HEK293T (cell line): ENCODE results near the gene MYL7.

ENCODE experiments used
- CTCF ChIA-PET: fragments of 350-600 bp; formaldehyde crosslinking; extraction: SDS; loops from one replicate; lab custom pipeline; 2021; ENCODE audit warnings: antibody characterized with exemption, inconsistent platforms; lab: Yijun Ruan, JAX
- POLR2A ChIA-PET: fragments of 350-600 bp; formaldehyde crosslinking; extraction: SDS; loops from one replicate; lab custom pipeline; 2020; ENCODE audit warnings: antibody characterized with exemption, inconsistent platforms; lab: Yijun Ruan, JAX
- DNase-seq: peaks from one replicate; pipeline ENCODE4 v3.0.0; 2012; ENCODE audit warnings: mixed read lengths; ENCODE audit errors: extremely low spot score
- ARNT ChIP-seq: fragments of 450-650 bp; IDR thresholded peaks from 2 replicates; pipeline ENCODE4 v1.6.1; 2017; ENCODE audit warnings: mild to moderate bottlenecking
- BHLHE40 ChIP-seq: fragments of 450-650 bp; IDR thresholded peaks from 2 replicates; pipeline ENCODE4 v1.6.1; 2016; ENCODE audit warnings: mild to moderate bottlenecking, moderate library complexity, borderline replicate concordance
- CTBP1 ChIP-seq: fragments of 450-650 bp; IDR thresholded peaks from 2 replicates; pipeline ENCODE4 v1.6.1; 2016; ENCODE audit warnings: borderline replicate concordance
- ELF4 ChIP-seq: fragments of 450-650 bp; IDR thresholded peaks from 2 replicates; pipeline ENCODE4 v1.6.1; 2017; ENCODE audit warnings: antibody characterized with exemption
- FOXA1 ChIP-seq: fragments of 450-650 bp; IDR thresholded peaks from 2 replicates; pipeline ENCODE4 v1.6.1; 2016; ENCODE audit warnings: mild to moderate bottlenecking
- FOXK2 ChIP-seq: fragments of 450-650 bp; IDR thresholded peaks from 2 replicates; pipeline ENCODE4 v1.6.1; 2016; ENCODE audit warnings: mild to moderate bottlenecking
- FOXM1 ChIP-seq: fragments of 450-650 bp; IDR thresholded peaks from 2 replicates; pipeline ENCODE4 v1.6.1; 2017; ENCODE audit warnings: mild to moderate bottlenecking, borderline replicate concordance
- HDGF ChIP-seq: fragments of 450-650 bp; IDR thresholded peaks from 2 replicates; pipeline ENCODE4 v1.6.1; 2017; ENCODE audit warnings: antibody characterized with exemption, borderline replicate concordance
- L3MBTL2 ChIP-seq: fragments of 450-650 bp; conservative IDR thresholded peaks from 2 replicates; pipeline ENCODE4 v1.6.1; 2016; ENCODE audit warnings: mild to moderate bottlenecking
- LEF1 ChIP-seq: fragments of 450-650 bp; IDR thresholded peaks from 2 replicates; pipeline ENCODE4 v1.6.1; 2017; ENCODE audit warnings: mild to moderate bottlenecking, borderline replicate concordance
- NFRKB ChIP-seq: fragments of 450-650 bp; IDR thresholded peaks from 2 replicates; pipeline ENCODE4 v1.6.1; 2016; ENCODE audit warnings: mild to moderate bottlenecking, moderate library complexity
- SP1 ChIP-seq: fragments of 450-650 bp; IDR thresholded peaks from 2 replicates; pipeline ENCODE4 v1.6.1; 2017
- TARDBP ChIP-seq: fragments of 450-650 bp; IDR thresholded peaks from 2 replicates; pipeline ENCODE4 v1.6.1; 2016
- ZNF384 ChIP-seq: fragments of 450-650 bp; IDR thresholded peaks from 2 replicates; pipeline ENCODE4 v1.6.1; 2016
- TF ChIP-seq, protein P1 (sequence below): fragments of 450-650 bp; IDR thresholded peaks from 2 replicates; pipeline ENCODE4 v1.6.1; 2016

The MYL7 gene

GRCh38 chr7:44124822-44125202 lies 16.3 kb downstream of the MYL7 start:
- CTCF ChIA-PET, result no interaction called here
- POLR2A ChIA-PET, result interaction anchor here (1.2 to 3.5 kb wide), 3 partner anchors 8 to 53 kb away, joined by 3 to 11 read pairs (median 4); no protein-coding TSS in a partner anchor
- no peak for DNase-seq
- TF ChIP-seq, protein P1, sequence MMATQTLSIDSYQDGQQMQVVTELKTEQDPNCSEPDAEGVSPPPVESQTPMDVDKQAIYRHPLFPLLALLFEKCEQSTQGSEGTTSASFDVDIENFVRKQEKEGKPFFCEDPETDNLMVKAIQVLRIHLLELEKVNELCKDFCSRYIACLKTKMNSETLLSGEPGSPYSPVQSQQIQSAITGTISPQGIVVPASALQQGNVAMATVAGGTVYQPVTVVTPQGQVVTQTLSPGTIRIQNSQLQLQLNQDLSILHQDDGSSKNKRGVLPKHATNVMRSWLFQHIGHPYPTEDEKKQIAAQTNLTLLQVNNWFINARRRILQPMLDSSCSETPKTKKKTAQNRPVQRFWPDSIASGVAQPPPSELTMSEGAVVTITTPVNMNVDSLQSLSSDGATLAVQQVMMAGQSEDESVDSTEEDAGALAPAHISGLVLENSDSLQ, result no peak
- TF ChIP-seq NFRKB (no peak), BHLHE40 (no peak), ZNF384 (no peak), TARDBP (no peak), FOXA1 (no peak), L3MBTL2 (no peak), FOXK2 (no peak), ELF4 (no peak), FOXM1 (no peak), LEF1 (no peak), ARNT (no peak), HDGF (no peak), SP1 (no peak)

DNA sequence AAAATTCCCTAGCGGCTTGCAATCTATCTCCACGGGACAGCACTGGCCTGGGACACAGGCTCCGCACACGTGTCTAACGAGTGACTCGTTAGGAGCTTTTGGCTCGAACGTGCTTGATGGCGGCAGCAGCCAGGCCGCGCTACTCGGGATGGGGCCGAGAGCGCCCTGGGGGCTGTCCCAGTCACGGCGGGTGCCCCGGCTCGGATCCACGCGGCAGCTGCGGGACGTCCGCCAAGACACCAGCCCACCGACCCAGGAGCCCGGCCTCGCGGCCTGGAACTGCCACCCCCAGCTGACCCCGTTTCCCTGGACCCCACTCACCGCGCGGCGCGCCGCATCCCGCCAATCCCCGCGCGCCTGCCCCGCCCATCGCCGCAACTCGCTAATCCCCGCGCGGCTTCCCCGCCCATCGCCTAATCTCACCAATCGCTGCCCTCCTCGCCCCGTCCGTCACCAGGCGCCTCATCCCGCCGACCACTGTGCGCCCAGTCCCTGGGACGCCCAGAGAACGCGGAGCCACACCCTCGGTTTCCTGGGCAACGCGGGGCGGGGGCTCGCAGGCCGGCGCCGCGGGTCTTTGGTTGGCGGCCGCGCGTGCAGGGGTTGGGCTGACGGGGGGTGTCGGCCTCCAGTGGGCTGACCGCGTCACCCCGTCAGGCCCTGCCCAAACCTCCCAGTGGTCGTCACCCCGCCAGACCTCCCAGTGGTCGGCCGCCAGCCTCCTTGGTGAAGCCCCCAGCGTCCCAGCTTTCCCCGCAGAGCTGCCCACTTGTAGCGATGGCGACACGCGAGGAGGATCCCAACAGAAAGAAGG lies 17.7 kb downstream of the MYL7 start, which contains the start of gene POLD2:
Gene POLD2 (minus strand): TSS at position 359 of the 814 bp plus-strand sequence. CDS start 1,495 bp downstream, outside the sequence.
- DNase-seq, result peak; percentile 99
- CTCF ChIA-PET, result interaction anchor here (0.6 to 1.4 kb wide), 2 partner anchors 19 to 73 kb away, joined by 3 read pairs; no protein-coding TSS in a partner anchor
- no peak for TF ChIP-seq BHLHE40
- TF ChIP-seq NFRKB, result no peak
- peak; percentile 83 for TF ChIP-seq L3MBTL2
- TF ChIP-seq, protein P1, result peak; percentile 98
- TF ChIP-seq ELF4, result no peak
- TF ChIP-seq ZNF384, result no peak
- 0 out of 2 replicates have a peak, but pooled peaks have one; percentile 54 for TF ChIP-seq HDGF
- no peak for TF ChIP-seq SP1
- no peak for TF ChIP-seq FOXA1
- POLR2A ChIA-PET, result interaction anchor here (0.6 to 3.5 kb wide), 22 partner anchors 8 to 450 kb away, joined by 3 to 24 read pairs (median 4); partner anchors contain the start of genes DBNL, DDX56, GCK and YKT6

DNA sequence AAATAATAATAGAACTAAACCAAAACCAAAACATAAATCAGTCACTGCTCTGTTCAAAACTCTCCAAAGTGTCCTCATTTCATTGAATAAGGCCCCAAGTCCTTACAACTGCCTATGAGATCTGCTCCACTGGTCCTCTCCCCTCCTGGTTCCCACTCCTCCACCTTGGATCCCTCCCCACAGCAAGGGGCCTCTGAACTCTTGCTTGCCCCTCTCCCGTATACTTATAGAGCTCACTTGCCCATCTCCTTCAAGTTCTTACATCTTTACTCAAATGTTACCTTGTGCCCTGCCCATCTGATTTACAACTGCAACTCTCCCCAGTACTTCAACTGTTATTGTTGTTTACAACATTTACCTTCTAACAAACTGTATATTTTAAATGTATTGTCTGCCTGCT lies 18.6 kb downstream of the MYL7 start:
- TF ChIP-seq L3MBTL2, result no peak
- CTCF ChIA-PET, result interaction anchor here (0.6 to 1.4 kb wide), 2 partner anchors 19 to 74 kb away, joined by 3 read pairs; no protein-coding TSS in a partner anchor
- DNase-seq, result no peak
- POLR2A ChIA-PET, result interaction anchor here (0.9 to 3.5 kb wide), 18 partner anchors 8 to 79 kb away, joined by 3 to 24 read pairs (median 5); partner anchors contain the start of genes DBNL and YKT6

- ChIA-PET POLR2A (interaction anchor here (1.2 to 2.7 kb wide), 8 partner anchors 11 to 77 kb away, joined by 3 to 24 read pairs (median 5); partner anchors contain the start of gene DBNL), CTCF (interaction anchor here (1.4 kb wide), 1 partner anchor 75 kb away, joined by 3 read pairs; no protein-coding TSS in a partner anchor)
- no peak for DNase-seq
- TF ChIP-seq SP1 (no peak), L3MBTL2 (no peak), NFRKB (no peak), LEF1 (no peak)
Observed at GRCh38 chr7:44121761-44122420, 19.2 kb downstream of the MYL7 start.

GRCh38 chr7:44120395-44120794 lies 20.7 kb downstream of the MYL7 start:
- TF ChIP-seq BHLHE40 (no peak), CTBP1 (no peak), ELF4 (no peak), FOXA1 (no peak), FOXM1 (no peak), L3MBTL2 (no peak), HDGF (no peak), NFRKB (no peak), TARDBP (no peak)
- no peak for DNase-seq
- CTCF ChIA-PET, result no interaction called here
- POLR2A ChIA-PET, result interaction anchor here (0.9 kb wide), 1 partner anchor 48 kb away, joined by 3 read pairs; no protein-coding TSS in a partner anchor

- ChIA-PET POLR2A (interaction anchor here (0.9 kb wide), 1 partner anchor 47 kb away, joined by 3 read pairs; no protein-coding TSS in a partner anchor), CTCF (no interaction called here)
- no peak for DNase-seq
- no peak for TF ChIP-seq TARDBP
- no peak for TF ChIP-seq FOXK2
- TF ChIP-seq FOXA1, result no peak
- no peak for TF ChIP-seq LEF1
- TF ChIP-seq L3MBTL2, result no peak
- no peak for TF ChIP-seq ZNF384
- TF ChIP-seq NFRKB, result no peak
- TF ChIP-seq CTBP1, result no peak
Observed at GRCh38 chr7:44119829-44120380, 21.2 kb downstream of the MYL7 start.
